ENCODE data around the gene LIN9.

The LIN9 gene

GRCh38 chr1:226212545-226212944 is 96.4 kb downstream of the LIN9 start:
- H3K4me1 ChIP-seq (ENCODE audit: insufficient read depth, insufficient read length): peaks cover 21% of the 10 kb centered on the region
- TF ChIP-seq ZNF274 (IDR thresholded peaks at IDR 0.05; ENCODE audit: low read depth, low read length): no peak
- TF ChIP-seq SUZ12 (IDR thresholded peaks at IDR 0.05; ENCODE audit: extremely low read depth, insufficient read depth, insufficient read length): no peak
- TF ChIP-seq YY1 (IDR thresholded peaks at IDR 0.05; ENCODE audit: insufficient read depth, insufficient read length): no peak
- no peak overlapping the region for H3K4me3 ChIP-seq (ENCODE audit: insufficient read length, low read depth)
- no peaks in the 10 kb centered on the region for H3K27me3 ChIP-seq (ENCODE audit: insufficient read depth, insufficient read length)
- no peaks in the 10 kb centered on the region for H3K36me3 ChIP-seq (ENCODE audit: insufficient read depth, insufficient read length, low read length)
- no peaks in the 10 kb centered on the region for H3K9me3 ChIP-seq (ENCODE audit: insufficient read depth, low read length)
- no peak for DNase-seq (ENCODE audit: low read depth, low spot score)
- no peak overlapping the region for H3K9ac ChIP-seq (ENCODE audit: insufficient read length, low read depth)

GRCh38 chr1:226211181-226211821 is 97.7 kb downstream of the LIN9 start:
- H3K4me3 ChIP-seq (ENCODE audit: insufficient read length, low read depth): no peak overlapping the region
- DNase-seq (ENCODE audit: low read depth, low spot score): no peak
- TF ChIP-seq ZNF274 (IDR thresholded peaks at IDR 0.05; ENCODE audit: low read depth, low read length) (no peak), SUZ12 (IDR thresholded peaks at IDR 0.05; ENCODE audit: extremely low read depth, insufficient read depth, insufficient read length) (no peak), YY1 (IDR thresholded peaks at IDR 0.05; ENCODE audit: insufficient read depth, insufficient read length) (no peak)
- H3K9me3 ChIP-seq (ENCODE audit: insufficient read depth, low read length): no peaks in the 10 kb centered on the region
- H3K4me1 ChIP-seq (ENCODE audit: insufficient read depth, insufficient read length): peaks cover 21% of the 10 kb centered on the region
- H3K27me3 ChIP-seq (ENCODE audit: insufficient read depth, insufficient read length): no peaks in the 10 kb centered on the region
- H3K9ac ChIP-seq (ENCODE audit: insufficient read length, low read depth): no peak overlapping the region
- no peaks in the 10 kb centered on the region for H3K36me3 ChIP-seq (ENCODE audit: insufficient read depth, insufficient read length, low read length)

- no peaks in the 10 kb centered on the region for H3K9me3 ChIP-seq (ENCODE audit: insufficient read depth, low read length)
- no peak for DNase-seq (ENCODE audit: low read depth, low spot score)
- H3K4me3 ChIP-seq (ENCODE audit: insufficient read length, low read depth): no peak overlapping the region
- no peaks in the 10 kb centered on the region for H3K27me3 ChIP-seq (ENCODE audit: insufficient read depth, insufficient read length)
- H3K9ac ChIP-seq (ENCODE audit: insufficient read length, low read depth): no peak overlapping the region
- TF ChIP-seq YY1 (IDR thresholded peaks at IDR 0.05; ENCODE audit: insufficient read depth, insufficient read length): no peak
- TF ChIP-seq SUZ12 (IDR thresholded peaks at IDR 0.05; ENCODE audit: extremely low read depth, insufficient read depth, insufficient read length): no peak
- TF ChIP-seq ZNF274 (IDR thresholded peaks at IDR 0.05; ENCODE audit: low read depth, low read length): no peak
- H3K36me3 ChIP-seq (ENCODE audit: insufficient read depth, insufficient read length, low read length): no peaks in the 10 kb centered on the region
- H3K4me1 ChIP-seq (ENCODE audit: insufficient read depth, insufficient read length): peaks cover 21% of the 10 kb centered on the region
These were observed 98.3 kb downstream of the LIN9 start for GRCh38 chr1:226210571-226211176.

- no peak overlapping the region for H3K4me3 ChIP-seq (ENCODE audit: insufficient read length, low read depth)
- TF ChIP-seq ZNF274 (IDR thresholded peaks at IDR 0.05; ENCODE audit: low read depth, low read length) (no peak), SUZ12 (IDR thresholded peaks at IDR 0.05; ENCODE audit: extremely low read depth, insufficient read depth, insufficient read length) (no peak), YY1 (IDR thresholded peaks at IDR 0.05; ENCODE audit: insufficient read depth, insufficient read length) (no peak)
These were observed 99.5 kb downstream of the LIN9 start for GRCh38 chr1:226209307-226210059.

GRCh38 chr1:226207048-226207447 is 101.9 kb downstream of the LIN9 start:
- H3K9me3 ChIP-seq (ENCODE audit: insufficient read depth, low read length): no peaks in the 10 kb centered on the region
- TF ChIP-seq YY1 (IDR thresholded peaks at IDR 0.05; ENCODE audit: insufficient read depth, insufficient read length): no peak
- TF ChIP-seq ZNF274 (IDR thresholded peaks at IDR 0.05; ENCODE audit: low read depth, low read length): no peak
- TF ChIP-seq SUZ12 (IDR thresholded peaks at IDR 0.05; ENCODE audit: extremely low read depth, insufficient read depth, insufficient read length): no peak
- no peak for DNase-seq (ENCODE audit: low read depth, low spot score)
- no peak overlapping the region for H3K4me3 ChIP-seq (ENCODE audit: insufficient read length, low read depth)
- H3K9ac ChIP-seq (ENCODE audit: insufficient read length, low read depth): no peak overlapping the region
- no peaks in the 10 kb centered on the region for H3K27me3 ChIP-seq (ENCODE audit: insufficient read depth, insufficient read length)
- H3K4me1 ChIP-seq (ENCODE audit: insufficient read depth, insufficient read length): peaks cover 10% of the 10 kb centered on the region
- no peaks in the 10 kb centered on the region for H3K36me3 ChIP-seq (ENCODE audit: insufficient read depth, insufficient read length, low read length)

More at GRCh38 chr1:226209307-226210059, 99.5 kb downstream of the LIN9 start:
- Histone ChIP-seq H3K36me3 (ENCODE audit: insufficient read depth, insufficient read length, low read length) (no peaks in the 10 kb centered on the region), H3K9me3 (ENCODE audit: insufficient read depth, low read length) (no peaks in the 10 kb centered on the region), H3K9ac (ENCODE audit: insufficient read length, low read depth) (no peak overlapping the region), H3K4me1 (ENCODE audit: insufficient read depth, insufficient read length) (peaks cover 17% of the 10 kb centered on the region), H3K27me3 (ENCODE audit: insufficient read depth, insufficient read length) (no peaks in the 10 kb centered on the region)
- DNase-seq (ENCODE audit: low read depth, low spot score): no peak

GRCh38 chr1:226204198-226204597 is 104.8 kb downstream of the LIN9 start:
- no peak overlapping the region for H3K9ac ChIP-seq (ENCODE audit: insufficient read length, low read depth)
- no peaks in the 10 kb centered on the region for H3K9me3 ChIP-seq (ENCODE audit: insufficient read depth, low read length)
- TF ChIP-seq SUZ12 (IDR thresholded peaks at IDR 0.05; ENCODE audit: extremely low read depth, insufficient read depth, insufficient read length) (no peak), YY1 (IDR thresholded peaks at IDR 0.05; ENCODE audit: insufficient read depth, insufficient read length) (no peak), ZNF274 (IDR thresholded peaks at IDR 0.05; ENCODE audit: low read depth, low read length) (no peak)
- H3K27me3 ChIP-seq (ENCODE audit: insufficient read depth, insufficient read length): no peaks in the 10 kb centered on the region
- H3K4me1 ChIP-seq (ENCODE audit: insufficient read depth, insufficient read length): no peaks in the 10 kb centered on the region
- no peaks in the 10 kb centered on the region for H3K36me3 ChIP-seq (ENCODE audit: insufficient read depth, insufficient read length, low read length)
- H3K4me3 ChIP-seq (ENCODE audit: insufficient read length, low read depth): no peak overlapping the region
- no peak for DNase-seq (ENCODE audit: low read depth, low spot score)

- no peak overlapping the region for H3K4me3 ChIP-seq (ENCODE audit: insufficient read length, low read depth)
- H3K4me1 ChIP-seq (ENCODE audit: insufficient read depth, insufficient read length): no peaks in the 10 kb centered on the region
- TF ChIP-seq YY1 (IDR thresholded peaks at IDR 0.05; ENCODE audit: insufficient read depth, insufficient read length) (no peak), SUZ12 (IDR thresholded peaks at IDR 0.05; ENCODE audit: extremely low read depth, insufficient read depth, insufficient read length) (no peak), ZNF274 (IDR thresholded peaks at IDR 0.05; ENCODE audit: low read depth, low read length) (no peak)
- H3K27me3 ChIP-seq (ENCODE audit: insufficient read depth, insufficient read length): no peaks in the 10 kb centered on the region
- no peaks in the 10 kb centered on the region for H3K9me3 ChIP-seq (ENCODE audit: insufficient read depth, low read length)
- H3K9ac ChIP-seq (ENCODE audit: insufficient read length, low read depth): no peak overlapping the region
- no peaks in the 10 kb centered on the region for H3K36me3 ChIP-seq (ENCODE audit: insufficient read depth, insufficient read length, low read length)
- DNase-seq (ENCODE audit: low read depth, low spot score): no peak
These were observed 105.3 kb downstream of the LIN9 start for GRCh38 chr1:226203655-226204054.

Data from NT2/D1 (cell line).